Muscle of leg (tissue), 11 donors: ENCODE data around the gene UBAP1L. TPM values are rescaled to one million over a fixed set of nuclear protein-coding genes. Genes with fewer than 3 reads are reported as not detected.

ENCODE experiments used
- DNase-seq: peaks from one replicate; pipeline ENCODE4 v3.0.0; 2013
- H3K27ac ChIP-seq: one replicate; pipeline ENCODE4 v1.5.1; 2013; ENCODE audit warnings: mild to moderate bottlenecking, low read length, control low read depth
- H3K27me3 ChIP-seq: one replicate; pipeline ENCODE4 v1.6.1; 2013; ENCODE audit warnings: low read length; ENCODE audit not compliant: control insufficient read depth, insufficient read depth
- H3K36me3 ChIP-seq: one replicate; pipeline ENCODE4 v1.6.1; 2013; ENCODE audit warnings: low read length; ENCODE audit not compliant: control insufficient read depth, insufficient read depth
- H3K4me1 ChIP-seq: one replicate; pipeline ENCODE4 v1.6.1; 2013; ENCODE audit warnings: low read length; ENCODE audit not compliant: control insufficient read depth, insufficient read depth
- H3K4me3 ChIP-seq: one replicate; pipeline ENCODE4 v1.5.1; 2013; ENCODE audit warnings: low read length, control low read depth
- H3K9me3 ChIP-seq: replicated peaks from 2 replicates; pipeline ENCODE4 v1.6.1; 2013; ENCODE audit warnings: low read depth, low read length; ENCODE audit not compliant: control insufficient read depth
- WGBS: methylation state at CpG from one replicate; pipeline ENCODE4 v1.1.5; 2013; ENCODE audit warnings: missing lambda C conversion rate; ENCODE audit not compliant: insufficient coverage; 5-methylcytosine and 5-hydroxymethylcytosine counted together
- polyA plus RNA-seq, 8 donors: library from polyadenylated mRNA; unstranded; fragments of 120-200 nt; gene quantifications; one replicate each; pipeline versions ENCODE4 v1.2.1 to v1.2.3, GENCODE V29; 2013; ENCODE audit warnings: inconsistent platforms in 1 of 8, low replicate concordance in 1 of 8; ENCODE audit not compliant: insufficient read length in 8 of 8, insufficient read depth in 1 of 8
- total RNA-seq: library from RNA; stranded (reverse); fragments of 120-200 nt; gene quantifications from one replicate; pipeline ENCODE4 v1.2.4, GENCODE V29; 2013

The UBAP1L gene
- total and polyA plus RNA-seq, 9 donors: 2.6 to 7.2 (median 4.6) TPM

DNA sequence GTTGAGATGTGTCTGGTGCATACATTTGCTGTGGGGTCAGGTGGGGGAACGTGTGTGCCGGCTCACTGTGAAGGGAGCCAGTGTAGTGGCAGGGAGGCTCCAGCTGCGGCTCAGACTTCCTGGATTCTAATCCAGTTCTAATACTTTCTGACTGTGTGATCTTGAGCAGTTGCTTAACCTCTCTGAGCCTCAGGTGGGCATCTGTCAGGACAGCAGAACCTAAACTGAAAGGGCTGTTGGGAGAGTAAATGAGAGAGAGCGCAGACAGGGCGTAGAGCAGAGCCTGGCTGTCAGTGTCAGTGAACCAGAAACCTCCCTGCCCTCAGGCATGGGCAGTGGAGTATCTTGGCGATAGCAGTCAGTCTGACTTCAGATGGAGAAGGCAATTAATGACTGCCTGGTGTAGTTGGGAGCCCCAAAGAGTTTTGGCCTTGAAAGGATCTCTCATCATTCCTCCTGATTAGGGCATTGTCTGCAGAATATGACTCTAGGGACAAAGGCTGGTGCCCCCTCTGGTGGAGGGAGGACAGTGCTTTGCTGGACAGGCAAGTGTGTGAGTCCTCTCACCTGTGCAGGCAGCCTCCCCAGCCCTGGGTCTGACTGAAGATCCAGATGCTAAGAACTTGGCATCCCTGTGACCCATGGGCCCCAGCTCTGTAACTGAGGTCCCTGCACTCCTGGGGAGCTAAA, 28.9 kb downstream of the UBAP1L start:
- Histone ChIP-seq H3K27me3 (peaks cover 10% of the 10 kb centered on the region), H3K9me3 (no peaks in the 10 kb centered on the region), H3K36me3 (no peaks in the 10 kb centered on the region), H3K27ac (no peak overlapping the region), H3K4me3 (no peak overlapping the region), H3K4me1 (peaks cover 56% of the 10 kb centered on the region)
- WGBS: 71% methylated on average over 4 of the region's 6 CpGs
- no peak for DNase-seq

DNA sequence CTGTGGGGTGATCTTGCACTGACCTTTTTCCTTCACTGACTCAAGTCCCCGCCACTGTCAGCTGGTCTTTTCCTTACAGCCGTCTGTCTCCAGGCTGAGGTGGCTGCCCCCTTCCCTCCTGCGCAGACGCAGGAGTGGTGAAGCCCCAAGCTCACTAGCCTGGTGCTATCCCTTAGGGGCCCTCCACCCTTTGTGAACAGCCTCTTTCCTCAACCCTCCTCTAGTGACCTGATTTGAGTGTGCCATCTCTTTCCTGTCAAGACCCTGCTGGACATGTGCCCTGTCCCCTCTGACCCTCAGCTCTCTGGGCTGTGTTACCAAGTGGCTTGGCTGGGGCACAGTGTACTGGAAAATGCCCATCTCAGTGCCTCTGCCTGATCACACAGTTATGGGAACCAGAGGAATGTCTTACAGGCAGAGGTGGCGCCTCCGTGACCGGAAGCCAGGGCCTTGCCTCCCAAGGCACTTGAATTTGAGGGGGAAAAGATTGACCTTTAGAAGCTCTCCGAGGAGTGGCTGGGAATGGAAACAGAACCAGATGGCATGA, 29.7 kb downstream of the UBAP1L start:
- no peak for DNase-seq
- Histone ChIP-seq H3K36me3 (no peaks in the 10 kb centered on the region), H3K27ac (no peak overlapping the region), H3K9me3 (no peaks in the 10 kb centered on the region), H3K4me1 (peaks cover 56% of the 10 kb centered on the region), H3K27me3 (peaks cover 10% of the 10 kb centered on the region), H3K4me3 (no peak overlapping the region)
- 61% methylated on average over 4 of the region's 8 CpGs for WGBS

DNA sequence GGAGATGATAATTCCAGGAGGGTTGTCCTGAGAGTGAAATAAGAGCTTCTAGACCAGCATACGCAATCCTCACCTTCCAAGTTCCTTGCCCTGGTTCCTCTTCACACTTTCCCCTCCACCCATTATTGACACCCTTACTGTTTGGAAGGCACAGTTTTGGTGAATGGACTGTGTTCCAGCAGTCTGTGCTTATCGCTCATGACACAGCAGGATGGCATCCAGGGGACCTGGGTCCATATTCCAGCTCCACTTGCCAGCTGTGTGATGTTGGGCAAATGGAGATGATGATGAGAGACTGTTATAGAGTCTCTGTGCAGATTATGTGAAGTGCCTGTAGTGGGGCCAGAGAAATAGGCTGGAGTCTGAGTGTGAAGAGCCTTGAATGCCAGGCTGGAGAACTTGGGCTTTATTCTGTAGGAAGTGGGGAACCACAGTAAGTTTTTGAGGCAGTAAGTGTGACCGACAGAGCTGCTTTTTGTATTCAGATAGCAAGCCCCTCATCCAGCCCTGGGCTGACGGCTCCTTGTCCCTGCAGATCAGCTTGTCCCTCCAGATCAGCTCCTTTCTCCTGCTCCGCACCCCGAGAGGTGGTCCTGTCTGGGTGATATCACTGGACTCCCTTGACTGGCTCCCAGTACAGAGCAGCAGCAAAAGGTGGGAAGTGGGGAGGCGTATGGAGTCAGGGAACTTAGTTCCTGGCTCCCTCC, 30.3 kb downstream of the UBAP1L start:
- 82% methylated on average over 5 of the region's 7 CpGs for WGBS
- Histone ChIP-seq H3K27ac (no peak overlapping the region), H3K4me1 (peaks cover 56% of the 10 kb centered on the region)

DNA sequence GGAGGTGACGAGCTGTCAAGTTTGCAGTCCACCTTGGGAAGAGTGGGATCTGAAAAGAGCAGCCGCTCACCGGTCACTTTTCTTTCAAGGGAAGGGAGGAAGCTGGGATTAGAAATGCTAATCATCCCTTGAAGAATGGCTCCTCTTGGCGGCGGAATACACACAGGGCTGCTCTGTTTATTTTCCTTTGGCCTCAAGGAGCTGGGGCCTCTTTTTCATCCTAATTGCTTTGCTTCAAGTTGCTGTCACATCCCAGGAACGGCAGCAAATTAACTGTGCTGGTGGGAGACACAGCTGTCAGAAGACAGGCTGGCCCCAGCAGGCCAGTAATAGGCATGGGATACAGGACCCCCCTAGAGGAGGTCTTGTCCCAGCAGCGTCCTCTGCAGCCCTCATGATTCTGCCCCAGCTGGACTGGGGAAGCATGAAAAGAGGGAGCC, 31.7 kb downstream of the UBAP1L start:
- no peak for DNase-seq
- H3K9me3 ChIP-seq: no peaks in the 10 kb centered on the region
- H3K36me3 ChIP-seq: no peaks in the 10 kb centered on the region
- peaks cover 44% of the 10 kb centered on the region for H3K4me1 ChIP-seq
- H3K4me3 ChIP-seq: no peak overlapping the region
- peaks cover 14% of the 10 kb centered on the region for H3K27me3 ChIP-seq
- no peak overlapping the region for H3K27ac ChIP-seq
- 12% methylated on average over 4 of the region's 7 CpGs for WGBS

More for the DNA sequence above, 30.3 kb downstream of the UBAP1L start:
- Histone ChIP-seq H3K27me3 (peaks cover 10% of the 10 kb centered on the region), H3K36me3 (no peaks in the 10 kb centered on the region), H3K9me3 (no peaks in the 10 kb centered on the region), H3K4me3 (no peak overlapping the region)
- no peak for DNase-seq

GRCh38 chr15:65082303-65082953, 32.6 kb downstream of the UBAP1L start:
- H3K27ac ChIP-seq: no peak overlapping the region
- no peak overlapping the region for H3K4me3 ChIP-seq
- H3K36me3 ChIP-seq: no peaks in the 10 kb centered on the region
- H3K4me1 ChIP-seq: peaks cover 43% of the 10 kb centered on the region
- 12% methylated on average over 7 of the region's 7 CpGs for WGBS
- H3K9me3 ChIP-seq: no peaks in the 10 kb centered on the region
- DNase-seq: no peak
- H3K27me3 ChIP-seq: peaks cover 22% of the 10 kb centered on the region

GRCh38 chr15:65081758-65082157, 33.2 kb downstream of the UBAP1L start:
- H3K27me3 ChIP-seq: peaks cover 25% of the 10 kb centered on the region
- no peak overlapping the region for H3K27ac ChIP-seq
- DNase-seq: no peak
- WGBS: no CpG with 5 or more reads among the region's 5 CpGs
- peaks cover 39% of the 10 kb centered on the region for H3K4me1 ChIP-seq
- H3K4me3 ChIP-seq: no peak overlapping the region
- no peaks in the 10 kb centered on the region for H3K9me3 ChIP-seq
- H3K36me3 ChIP-seq: no peaks in the 10 kb centered on the region

DNA sequence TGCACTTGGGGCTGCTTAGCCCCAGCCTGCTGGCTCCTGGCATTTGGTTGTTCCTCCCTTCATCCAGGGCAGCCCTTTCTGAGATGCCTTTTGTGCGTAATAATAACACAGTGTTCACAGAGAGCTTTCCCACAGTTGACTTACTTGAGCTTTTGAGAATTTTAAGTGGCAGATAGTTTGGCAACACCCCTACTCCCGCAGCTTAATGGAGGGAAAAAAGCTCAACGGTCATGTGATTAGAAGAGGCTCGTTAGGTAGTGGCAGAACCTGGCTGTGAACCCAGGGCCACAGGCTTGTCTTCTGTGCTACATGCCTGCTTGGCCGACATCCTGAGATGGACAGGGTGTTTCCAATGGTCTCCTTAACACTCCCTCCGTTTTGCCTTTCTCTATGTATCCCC, 33.7 kb downstream of the UBAP1L start:
- 67% methylated on average over 4 of the region's 6 CpGs for WGBS
- H3K27ac ChIP-seq: no peak overlapping the region
- no peaks in the 10 kb centered on the region for H3K9me3 ChIP-seq

DNA sequence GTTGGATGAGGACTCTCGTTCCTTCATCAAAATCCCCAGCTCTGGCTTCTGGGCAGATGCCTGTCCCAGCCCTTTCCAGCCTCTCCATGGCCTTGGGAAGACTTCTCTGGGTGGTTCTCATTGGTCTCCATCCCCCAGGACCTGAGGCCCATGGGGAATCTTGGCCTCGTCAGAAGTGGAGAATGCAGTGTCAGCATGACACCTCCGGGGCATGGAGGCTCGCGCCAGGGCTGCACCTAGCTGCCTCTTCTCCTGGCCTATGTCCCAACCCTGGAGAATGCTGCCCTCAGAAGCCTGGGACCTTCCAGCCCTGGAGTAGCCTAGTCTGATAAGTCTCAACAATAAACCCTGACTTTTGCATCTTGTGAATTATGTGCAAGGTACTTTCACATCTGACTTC, 35.4 kb downstream of the UBAP1L start:
- Histone ChIP-seq H3K9me3 (no peaks in the 10 kb centered on the region), H3K27ac (no peak overlapping the region), H3K4me1 (peaks cover 35% of the 10 kb centered on the region), H3K36me3 (no peaks in the 10 kb centered on the region), H3K27me3 (peaks cover 25% of the 10 kb centered on the region), H3K4me3 (no peak overlapping the region)
- no peak for DNase-seq
- 71% methylated on average over 5 of the region's 5 CpGs for WGBS

More for the DNA sequence above, 33.7 kb downstream of the UBAP1L start:
- H3K27me3 ChIP-seq: peaks cover 28% of the 10 kb centered on the region
- peaks cover 41% of the 10 kb centered on the region for H3K4me1 ChIP-seq
- no peaks in the 10 kb centered on the region for H3K36me3 ChIP-seq
- no peak for DNase-seq
- no peak overlapping the region for H3K4me3 ChIP-seq

GRCh38 chr15:65077981-65078352, 37.0 kb downstream of the UBAP1L start:
- 6% methylated on average over 21 of the region's 24 CpGs for WGBS
- peaks cover 23% of the 10 kb centered on the region for H3K27me3 ChIP-seq
- no peak overlapping the region for H3K4me3 ChIP-seq
- peak; percentile 68 for DNase-seq
- no peaks in the 10 kb centered on the region for H3K9me3 ChIP-seq
- peaks cover 31% of the 10 kb centered on the region for H3K4me1 ChIP-seq
- H3K27ac ChIP-seq: no peak overlapping the region
- H3K36me3 ChIP-seq: no peaks in the 10 kb centered on the region
